Thymus (tissue), 11 donors: Measurements from ENCODE around the gene SPOCK1. TPM values are rescaled to one million over a fixed set of nuclear protein-coding genes. Genes with fewer than 3 reads are reported as not detected.

Experiments
- DNase-seq, 9 donors: peaks; one replicate each; pipeline ENCODE4 v3.0.0-alpha.2; 2013; ENCODE audit warnings: low spot score in 9 of 9, low read depth in 6 of 9, missing footprints in 1 of 9
- H3K27ac ChIP-seq, 2 donors: one replicate each; pipeline ENCODE4 v1.5.1; 2013; ENCODE audit warnings: control low read depth in 1 of 2, low read depth in 1 of 2, low read length in 1 of 2, mild to moderate bottlenecking in 1 of 2, moderate library complexity in 1 of 2
- H3K27me3 ChIP-seq, 2 donors: one replicate each; pipeline ENCODE4 v1.5.1; 2013; ENCODE audit warnings: low read length in 1 of 2; ENCODE audit not compliant: control insufficient read depth in 2 of 2, insufficient read depth in 1 of 2
- H3K36me3 ChIP-seq, 2 donors: one replicate each; pipeline ENCODE4 v1.5.1; 2013; ENCODE audit warnings: low read length in 1 of 2, mild to moderate bottlenecking in 1 of 2, moderate library complexity in 1 of 2; ENCODE audit not compliant: control insufficient read depth in 2 of 2, insufficient read depth in 2 of 2
- H3K4me1 ChIP-seq, 2 donors: one replicate each; pipeline ENCODE4 v1.5.1; 2013; ENCODE audit warnings: low read length in 2 of 2; ENCODE audit not compliant: control insufficient read depth in 2 of 2, insufficient read depth in 2 of 2
- H3K4me3 ChIP-seq, 2 donors: one replicate each; pipeline ENCODE4 v1.5.1; 2013; ENCODE audit warnings: low read length in 2 of 2, control low read depth in 1 of 2, mild to moderate bottlenecking in 1 of 2
- H3K9me3 ChIP-seq, 2 donors: one replicate each; pipeline ENCODE4 v1.5.1; 2013; ENCODE audit warnings: low read length in 1 of 2, mild to moderate bottlenecking in 1 of 2; ENCODE audit not compliant: control insufficient read depth in 2 of 2, insufficient read depth in 1 of 2
- WGBS: extraction: QIAGEN DNeasy Blood & Tissue Kit; methylation state at CpG from one replicate; pipeline ENCODE4 v1.1.7; 2013; 5-methylcytosine and 5-hydroxymethylcytosine counted together
- polyA plus RNA-seq: library from polyadenylated mRNA; stranded (reverse); fragments of 200-250 nt; gene quantifications from one replicate; pipeline ENCODE4 v1.2.3, GENCODE V29; 2013
- total RNA-seq: library from RNA; stranded (reverse); fragments of 120-200 nt; gene quantifications from one replicate; pipeline ENCODE4 v1.2.4, GENCODE V29; 2013
- donor health status: healthy.

Gene SPOCK1
- total and polyA plus RNA-seq, 2 donors = 3.7 to 8.6 TPM

- Histone ChIP-seq H3K27me3 (no peaks in the 10 kb centered on the region), H3K4me3 (no peak overlapping the region), H3K4me1 (no peaks in the 10 kb centered on the region), H3K27ac (no peak overlapping the region), H3K36me3 (no peaks in the 10 kb centered on the region), H3K9me3 (no peaks in the 10 kb centered on the region)
- WGBS = 98% methylated on average over 2 of the region's 2 CpGs
- no peak for DNase-seq
Observed at GRCh38 chr5:137315109-137315508, 184.0 kb downstream of the SPOCK1 start.

GRCh38 chr5:137313526-137314175, 185.5 kb downstream of the SPOCK1 start:
- Histone ChIP-seq H3K9me3 (no peaks in the 10 kb centered on the region), H3K27me3 (no peaks in the 10 kb centered on the region), H3K4me1 (no peaks in the 10 kb centered on the region), H3K36me3 (no peaks in the 10 kb centered on the region), H3K27ac (no peak overlapping the region), H3K4me3 (no peak overlapping the region)
- no peak for DNase-seq
- 86% methylated on average over 2 of the region's 2 CpGs for WGBS

- DNase-seq = no peak
- H3K4me1 ChIP-seq = no peaks in the 10 kb centered on the region
- WGBS = 91% methylated on average over 2 of the region's 2 CpGs
- no peaks in the 10 kb centered on the region for H3K27me3 ChIP-seq
- H3K9me3 ChIP-seq = no peaks in the 10 kb centered on the region
- H3K36me3 ChIP-seq = no peaks in the 10 kb centered on the region
- H3K4me3 ChIP-seq = no peak overlapping the region
- H3K27ac ChIP-seq = no peak overlapping the region
Observed at GRCh38 chr5:137312011-137312410, 187.1 kb downstream of the SPOCK1 start.

- no peak for DNase-seq
- Histone ChIP-seq H3K4me3 (no peak overlapping the region), H3K36me3 (no peaks in the 10 kb centered on the region), H3K27ac (no peak overlapping the region), H3K4me1 (no peaks in the 10 kb centered on the region), H3K27me3 (no peaks in the 10 kb centered on the region), H3K9me3 (no peaks in the 10 kb centered on the region)
- 75% methylated on average over 5 of the region's 5 CpGs for WGBS
Observed at GRCh38 chr5:137310051-137310730, 188.9 kb downstream of the SPOCK1 start.

GRCh38 chr5:137309290-137309689, 189.8 kb downstream of the SPOCK1 start:
- no peaks in the 10 kb centered on the region for H3K36me3 ChIP-seq
- no peaks in the 10 kb centered on the region for H3K4me1 ChIP-seq
- WGBS = 97% methylated on average over 2 of the region's 2 CpGs
- DNase-seq = no peak
- H3K27me3 ChIP-seq = no peaks in the 10 kb centered on the region
- no peaks in the 10 kb centered on the region for H3K9me3 ChIP-seq
- no peak overlapping the region for H3K4me3 ChIP-seq
- H3K27ac ChIP-seq = no peak overlapping the region

- Histone ChIP-seq H3K4me3 (no peak overlapping the region), H3K27ac (no peak overlapping the region), H3K27me3 (no peaks in the 10 kb centered on the region), H3K9me3 (no peaks in the 10 kb centered on the region), H3K4me1 (no peaks in the 10 kb centered on the region), H3K36me3 (no peaks in the 10 kb centered on the region)
- WGBS = 92% methylated on average over 3 of the region's 3 CpGs
- no peak for DNase-seq
Observed at GRCh38 chr5:137308311-137308710, 190.8 kb downstream of the SPOCK1 start.

- Histone ChIP-seq H3K27me3 (no peaks in the 10 kb centered on the region), H3K9me3 (no peaks in the 10 kb centered on the region), H3K27ac (no peak overlapping the region), H3K36me3 (no peaks in the 10 kb centered on the region), H3K4me3 (no peak overlapping the region), H3K4me1 (no peaks in the 10 kb centered on the region)
- no peak for DNase-seq
- WGBS = 93% methylated on average over 3 of the region's 3 CpGs
Observed at GRCh38 chr5:137306903-137307302, 192.2 kb downstream of the SPOCK1 start.

GRCh38 chr5:137305971-137306602, 193.0 kb downstream of the SPOCK1 start:
- no peak for DNase-seq
- H3K4me1 ChIP-seq = no peaks in the 10 kb centered on the region

GRCh38 chr5:137304226-137304874, 194.8 kb downstream of the SPOCK1 start:
- H3K36me3 ChIP-seq = no peaks in the 10 kb centered on the region
- H3K27ac ChIP-seq = no peak overlapping the region
- no peak overlapping the region for H3K4me3 ChIP-seq
- no peaks in the 10 kb centered on the region for H3K9me3 ChIP-seq
- H3K4me1 ChIP-seq = no peaks in the 10 kb centered on the region
- DNase-seq = no peak
- WGBS = 75% methylated on average over 4 of the region's 4 CpGs
- H3K27me3 ChIP-seq = no peaks in the 10 kb centered on the region

More at GRCh38 chr5:137305971-137306602, 193.0 kb downstream of the SPOCK1 start:
- Histone ChIP-seq H3K27ac (no peak overlapping the region), H3K4me3 (no peak overlapping the region), H3K9me3 (no peaks in the 10 kb centered on the region), H3K27me3 (no peaks in the 10 kb centered on the region), H3K36me3 (no peaks in the 10 kb centered on the region)
- 87% methylated on average over 8 of the region's 8 CpGs for WGBS
